NCI-H2227 (cell line): ENCODE results near the gene GRIK4.

ENCODE experiments used
- DNase-seq: peaks from one replicate; lab custom pipeline; 2025; ENCODE audit not compliant: unreplicated experiment; lab: John Stamatoyannopoulos, UW

Gene GRIK4

DNA sequence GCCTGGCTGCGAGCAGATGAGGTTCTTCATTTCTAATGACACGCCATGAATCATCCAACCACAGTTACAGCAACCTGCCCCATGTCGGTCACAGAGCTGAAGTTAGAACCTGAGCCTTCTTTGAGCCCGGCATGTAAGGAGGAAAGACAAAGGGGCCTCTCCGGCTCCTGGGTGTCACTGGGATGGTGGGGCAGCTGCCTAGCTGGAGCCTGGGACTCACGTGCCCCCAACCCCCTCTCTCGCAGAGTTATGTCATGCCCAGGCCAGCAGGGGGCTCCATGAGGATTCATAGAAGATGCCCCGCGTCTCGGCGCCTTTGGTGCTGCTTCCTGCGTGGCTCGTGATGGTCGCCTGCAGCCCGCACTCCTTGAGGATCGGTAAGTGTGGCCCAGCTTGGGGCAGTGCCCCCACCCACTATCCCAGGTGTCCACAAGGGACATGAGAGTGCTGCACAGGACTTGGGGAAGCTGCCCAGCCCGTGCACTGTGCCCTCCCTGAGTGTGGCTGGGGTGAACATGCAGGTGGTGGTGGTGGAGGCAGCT is 148.5 kb downstream of the GRIK4 start:
- DNase-seq = no peak

DNA sequence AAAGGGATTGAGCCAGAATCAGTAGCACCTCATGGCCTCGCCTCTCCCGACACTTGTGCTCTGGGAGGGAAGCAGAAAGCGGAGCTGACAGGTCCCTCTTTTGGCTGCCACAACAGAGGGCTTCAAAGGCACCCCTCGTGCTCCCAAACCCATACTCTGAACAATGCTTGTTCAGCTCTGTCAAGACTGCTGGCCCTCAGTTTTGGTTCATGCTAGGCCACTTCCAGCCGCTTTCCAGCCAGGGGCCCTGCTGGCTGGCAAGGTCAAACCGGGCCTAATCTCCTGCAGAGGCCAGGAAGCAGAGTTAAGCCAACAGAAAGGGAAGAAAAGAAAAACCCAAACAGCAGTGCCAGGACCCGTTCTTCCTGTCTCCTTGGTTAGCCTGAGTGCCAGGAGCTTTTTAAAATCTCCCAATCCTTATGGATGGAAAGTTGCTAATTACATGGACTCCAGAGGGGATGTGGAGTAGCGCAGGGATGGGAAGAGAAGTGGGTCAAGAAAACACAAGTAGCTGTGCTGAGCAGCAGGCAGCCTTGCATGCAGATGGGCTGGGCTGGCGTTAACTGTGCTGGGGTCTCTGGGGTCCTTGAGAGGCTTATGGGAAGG is 150.6 kb downstream of the GRIK4 start:
- no peak for DNase-seq

DNA sequence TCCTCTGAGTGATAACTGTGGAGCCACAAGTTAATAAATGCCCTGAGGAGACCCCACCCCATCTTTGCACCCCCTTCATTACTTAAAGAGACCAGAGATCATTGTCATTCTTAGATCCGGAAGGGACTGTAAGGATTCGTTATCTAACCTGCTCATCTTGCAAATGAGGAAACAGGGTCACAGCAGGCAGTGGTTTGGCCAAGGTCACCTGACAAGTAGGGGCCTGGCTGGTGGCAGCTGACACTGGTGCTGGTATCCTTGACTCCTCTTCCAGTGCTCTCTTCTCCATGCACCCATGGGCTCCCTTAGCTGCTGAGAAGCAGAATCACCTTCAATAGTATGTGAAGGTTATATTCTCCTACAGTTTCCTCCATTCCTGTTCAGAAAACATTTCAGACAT is 151.6 kb downstream of the GRIK4 start:
- no peak for DNase-seq

DNA sequence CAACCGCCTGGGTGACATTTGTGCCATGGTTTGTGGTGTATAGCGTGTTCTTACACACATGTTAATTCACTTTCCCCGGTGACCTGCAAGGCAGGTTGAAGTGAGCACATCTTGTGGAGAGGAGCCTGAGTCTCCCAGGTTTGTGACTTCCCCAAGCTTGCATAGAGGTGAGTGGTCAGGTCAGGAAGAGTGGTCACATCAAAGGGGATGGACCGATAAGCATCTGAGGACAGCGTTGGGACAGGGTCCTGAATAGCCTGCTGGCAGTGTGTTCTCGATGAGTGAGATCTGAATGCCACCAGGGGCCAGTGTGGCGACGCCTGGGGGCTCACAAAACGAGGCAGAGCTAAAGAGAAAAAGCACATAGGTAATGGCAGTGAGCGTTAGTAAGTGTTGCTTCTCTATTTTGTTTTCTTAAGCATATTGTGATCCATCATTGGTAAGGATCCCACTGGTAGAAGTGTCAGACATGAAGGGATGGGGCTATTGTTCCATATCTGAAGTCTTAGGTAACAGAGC is 154.6 kb downstream of the GRIK4 start:
- no peak for DNase-seq

DNA sequence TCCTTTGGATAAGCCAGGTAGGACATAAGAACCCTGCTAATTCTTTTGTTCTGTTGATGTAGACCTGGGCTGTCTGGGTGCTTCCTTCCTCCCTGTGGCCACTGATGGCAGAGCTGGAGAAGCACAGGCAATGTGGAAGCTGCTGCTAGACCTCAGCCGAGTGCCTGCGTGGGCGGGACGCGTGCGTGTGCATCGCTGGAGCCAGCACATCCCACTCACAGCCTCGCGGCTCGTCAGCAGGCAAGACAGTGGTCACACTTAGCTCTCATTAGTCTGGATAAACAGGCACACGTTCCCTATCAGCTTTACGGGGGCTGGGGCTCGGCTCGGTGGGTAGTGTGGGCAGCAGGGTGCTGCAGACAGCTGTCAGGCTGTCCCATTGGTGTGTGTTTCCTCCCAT is 155.7 kb downstream of the GRIK4 start:
- DNase-seq = peak; percentile 5

DNA sequence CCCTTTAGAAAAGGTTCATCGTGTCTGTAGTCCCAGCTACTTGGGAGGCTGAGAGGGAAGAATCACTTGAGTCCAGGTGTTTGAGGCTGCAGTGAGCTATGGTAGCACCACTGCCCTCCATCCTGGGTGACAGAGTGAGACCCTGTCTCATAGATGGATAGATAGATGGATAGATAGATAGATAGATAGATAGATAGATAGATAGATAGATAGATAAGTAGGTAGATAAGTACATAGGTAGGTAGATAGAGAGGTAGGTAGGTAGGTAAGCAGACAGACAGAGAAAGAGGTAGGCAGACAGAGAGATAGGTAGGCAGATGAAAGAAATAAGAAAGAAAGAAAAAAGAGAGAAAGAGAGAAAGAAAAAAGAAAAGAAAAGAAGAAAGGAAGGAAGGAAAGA is 156.4 kb downstream of the GRIK4 start:
- no peak for DNase-seq

DNA sequence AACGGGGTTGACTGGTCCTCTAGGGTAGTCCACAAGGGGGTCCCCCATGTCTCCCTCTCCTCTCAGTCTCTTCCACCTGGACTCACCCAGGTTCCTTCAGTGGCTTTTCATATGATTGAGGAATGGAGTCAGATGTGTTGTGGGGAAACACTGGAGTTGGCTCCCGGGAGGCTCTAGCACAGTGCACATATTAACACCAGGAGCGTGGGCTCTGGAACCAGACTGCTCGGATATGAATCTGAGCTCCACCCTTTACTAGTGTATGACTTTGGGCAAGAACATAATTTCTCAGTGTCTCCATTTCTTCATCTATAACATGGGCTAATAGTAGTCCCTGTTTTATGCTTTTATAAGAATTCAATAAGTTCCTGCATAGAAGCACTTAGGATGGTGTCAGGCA is 157.0 kb downstream of the GRIK4 start:
- no peak for DNase-seq

DNA sequence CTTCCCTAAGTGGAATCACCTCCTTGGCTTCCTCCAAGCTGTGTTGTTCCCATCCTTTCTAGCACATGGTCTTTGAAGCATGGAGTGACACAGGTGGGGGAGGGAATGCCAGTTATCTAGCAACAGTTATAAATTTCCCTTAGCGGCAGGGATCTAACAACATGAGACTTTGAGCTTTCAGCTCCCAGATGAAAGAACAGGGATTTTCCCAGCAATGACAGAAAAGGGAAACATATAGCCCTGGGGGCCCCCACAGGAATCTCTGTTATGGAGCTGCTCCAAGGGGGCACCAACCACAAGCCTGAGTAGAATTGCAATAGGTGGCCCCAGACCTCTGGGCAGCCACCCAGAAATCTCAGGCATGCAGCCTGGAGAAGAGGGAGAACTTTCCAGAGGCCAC is 163.0 kb downstream of the GRIK4 start:
- DNase-seq = no peak

DNA sequence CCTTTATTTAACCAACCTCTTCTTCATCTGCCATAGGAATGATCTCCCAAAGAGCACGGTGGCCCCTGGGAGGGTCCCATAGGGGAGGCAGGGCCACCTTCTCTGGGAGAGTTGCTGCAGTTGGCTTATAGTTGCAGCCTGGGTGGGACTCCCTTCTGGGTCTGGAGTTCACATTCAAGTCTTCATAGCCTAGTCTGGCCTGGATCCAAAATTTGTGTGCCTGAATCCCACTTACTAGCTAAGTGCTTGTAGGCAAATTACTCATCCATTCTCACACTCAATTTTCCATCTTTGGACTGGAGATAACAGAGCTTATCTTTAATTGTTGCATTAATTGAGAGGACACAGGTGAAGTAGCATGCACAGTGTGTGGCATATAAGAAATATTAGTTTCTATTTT is 163.6 kb downstream of the GRIK4 start:
- DNase-seq = no peak

DNA sequence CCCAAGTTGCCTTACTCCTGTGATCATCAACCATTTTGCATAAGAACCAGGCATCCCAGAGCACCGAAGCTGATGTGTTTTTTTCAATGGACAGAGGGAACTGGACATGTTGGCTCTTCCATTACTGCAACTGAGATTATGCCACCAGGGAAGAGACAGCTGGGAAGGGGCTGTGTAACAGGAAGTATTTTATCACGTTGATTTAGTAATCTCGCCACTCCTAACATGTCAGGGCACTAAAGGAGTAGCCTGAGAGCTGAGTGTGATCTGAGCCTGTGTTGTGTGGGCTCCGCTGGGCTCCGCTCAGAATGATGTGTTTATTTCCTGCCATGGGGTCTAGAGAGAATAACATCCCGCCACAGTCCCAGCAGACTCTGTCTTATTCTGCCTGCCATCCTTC is 165.4 kb downstream of the GRIK4 start:
- DNase-seq = no peak

DNA sequence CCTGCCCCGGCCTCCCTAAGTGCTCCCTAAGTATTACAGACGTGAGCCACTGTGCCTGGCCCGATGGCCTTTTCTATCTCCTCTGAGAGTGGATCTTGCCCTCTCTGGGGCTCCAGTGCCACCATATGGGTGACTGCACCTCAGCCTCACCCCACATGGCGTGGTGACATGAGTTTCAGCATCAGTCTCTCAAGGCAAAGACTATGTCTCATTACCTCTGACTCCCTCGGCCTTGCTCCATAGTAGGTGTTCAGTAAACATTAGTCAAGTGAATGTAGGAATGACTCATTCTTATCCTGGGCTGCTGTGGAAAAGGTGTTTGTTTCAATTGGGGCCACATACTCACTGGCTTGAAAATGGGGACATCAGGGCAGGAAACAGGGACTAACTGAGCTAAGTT is 168.8 kb downstream of the GRIK4 start:
- no peak for DNase-seq

DNA sequence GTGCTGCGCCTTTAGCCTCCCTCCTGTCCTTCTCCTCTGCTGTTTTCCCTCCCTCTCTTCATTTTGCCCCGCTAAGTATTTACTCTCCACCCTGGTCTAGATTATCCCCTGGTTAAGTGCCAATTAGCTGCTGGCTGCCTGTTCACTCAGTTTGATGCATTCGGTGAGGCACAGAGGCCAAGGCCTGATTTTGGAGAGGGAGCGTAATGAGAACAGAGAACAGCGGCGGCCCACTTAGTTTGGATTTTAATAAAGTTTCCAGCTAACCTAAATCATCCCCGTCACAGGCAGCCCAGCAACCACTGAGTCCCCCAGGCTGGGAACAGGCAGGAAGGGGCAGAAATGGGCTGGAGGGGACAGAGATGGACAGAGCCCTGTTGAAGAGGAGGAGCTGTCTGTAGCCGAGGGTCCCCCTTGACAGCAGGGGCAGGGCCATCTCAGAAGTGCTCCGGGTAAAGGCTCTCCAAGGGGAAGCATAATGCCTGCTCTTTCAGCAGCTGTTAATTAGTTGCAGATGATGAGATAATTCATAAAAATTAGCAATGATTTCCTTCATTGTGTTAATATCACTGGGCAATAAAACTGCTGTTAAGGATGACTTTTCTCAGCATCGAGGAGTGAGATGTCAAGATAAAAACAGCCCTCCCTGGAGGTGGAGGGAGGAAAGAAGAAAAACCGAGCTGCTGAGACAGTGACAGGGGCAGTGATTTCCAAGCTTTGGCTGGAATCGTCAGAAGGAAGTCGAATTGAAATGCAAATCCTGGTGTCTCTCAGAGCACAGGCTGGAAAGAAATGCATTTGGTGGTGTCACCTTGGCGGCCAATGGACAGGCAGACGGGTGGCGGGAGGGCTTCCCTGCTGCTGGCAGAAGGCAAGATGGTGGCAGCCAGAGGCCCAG is 170.1 kb downstream of the GRIK4 start:
- DNase-seq = no peak

DNA sequence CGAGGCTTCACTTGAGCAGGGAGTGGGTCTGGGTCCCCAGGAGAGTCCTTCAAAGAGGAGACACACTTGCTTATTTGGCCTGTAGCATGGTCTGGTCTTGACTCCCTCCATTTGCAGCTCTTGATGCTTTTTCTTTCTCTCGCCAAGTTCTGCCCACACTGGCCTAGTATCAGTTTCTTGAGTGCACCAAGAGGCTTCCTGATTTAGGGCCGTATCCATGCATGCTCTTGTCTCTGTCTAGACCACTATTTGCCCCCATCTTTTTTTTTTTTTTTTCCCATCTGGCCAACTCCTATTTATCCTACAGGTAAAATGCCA is 170.7 kb downstream of the GRIK4 start:
- DNase-seq = no peak

DNA sequence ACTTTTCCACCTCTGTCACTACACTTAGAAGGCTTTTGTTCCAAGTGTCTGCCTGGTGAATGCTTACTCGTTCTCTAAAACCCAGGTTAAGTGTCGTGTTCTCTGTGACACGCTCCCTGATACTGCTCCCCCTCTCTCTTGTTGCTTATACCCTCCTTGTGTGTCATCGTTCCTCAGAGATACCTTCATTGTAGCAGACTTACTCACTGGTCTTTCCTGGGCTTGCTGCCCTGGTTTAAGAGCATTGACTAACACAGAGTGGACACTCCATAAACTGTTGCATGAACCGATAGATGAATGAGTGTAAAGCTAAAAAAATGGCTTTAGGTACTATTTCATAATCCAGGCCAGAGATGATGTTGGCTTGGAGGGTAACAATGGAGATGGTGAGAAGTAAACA is 171.3 kb downstream of the GRIK4 start:
- DNase-seq = no peak

DNA sequence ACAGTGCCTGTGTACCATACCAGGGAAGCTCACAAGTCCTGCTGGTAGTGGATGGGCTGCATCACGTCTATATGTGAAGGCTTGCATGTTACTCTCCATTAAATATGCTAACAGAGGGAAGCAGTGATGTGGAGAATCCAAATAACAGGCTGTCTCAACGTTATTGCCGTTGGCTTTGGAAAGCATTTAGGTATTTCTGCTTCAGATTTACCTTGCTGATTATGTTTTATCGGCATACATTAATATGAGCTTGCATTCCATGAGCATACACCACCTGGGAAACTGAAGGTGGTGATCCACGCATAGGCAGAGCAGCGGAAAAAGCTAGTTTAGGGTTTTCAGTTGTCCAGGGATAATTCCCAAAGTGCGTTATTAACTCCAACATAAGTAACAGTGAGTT is 175.0 kb downstream of the GRIK4 start:
- DNase-seq = no peak

DNA sequence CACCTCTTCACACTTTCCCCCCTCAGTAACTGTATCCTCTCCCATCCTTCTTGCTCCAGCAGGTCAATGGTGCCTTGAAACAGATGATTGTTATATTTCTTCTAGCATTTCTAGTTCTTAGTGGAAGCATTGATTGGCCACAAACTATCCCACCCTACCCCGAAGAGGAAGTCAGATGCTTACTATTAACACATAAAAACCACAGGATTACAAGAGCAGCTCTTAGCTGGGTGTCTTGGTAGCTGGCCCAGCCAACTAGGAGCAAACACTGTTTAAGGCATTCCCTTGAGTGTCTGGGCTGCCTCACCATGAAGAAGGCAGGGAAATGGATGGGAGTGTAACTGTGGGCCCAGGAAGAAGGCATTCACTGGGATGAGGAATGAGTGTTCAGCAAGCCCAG is 176.6 kb downstream of the GRIK4 start:
- no peak for DNase-seq

DNA sequence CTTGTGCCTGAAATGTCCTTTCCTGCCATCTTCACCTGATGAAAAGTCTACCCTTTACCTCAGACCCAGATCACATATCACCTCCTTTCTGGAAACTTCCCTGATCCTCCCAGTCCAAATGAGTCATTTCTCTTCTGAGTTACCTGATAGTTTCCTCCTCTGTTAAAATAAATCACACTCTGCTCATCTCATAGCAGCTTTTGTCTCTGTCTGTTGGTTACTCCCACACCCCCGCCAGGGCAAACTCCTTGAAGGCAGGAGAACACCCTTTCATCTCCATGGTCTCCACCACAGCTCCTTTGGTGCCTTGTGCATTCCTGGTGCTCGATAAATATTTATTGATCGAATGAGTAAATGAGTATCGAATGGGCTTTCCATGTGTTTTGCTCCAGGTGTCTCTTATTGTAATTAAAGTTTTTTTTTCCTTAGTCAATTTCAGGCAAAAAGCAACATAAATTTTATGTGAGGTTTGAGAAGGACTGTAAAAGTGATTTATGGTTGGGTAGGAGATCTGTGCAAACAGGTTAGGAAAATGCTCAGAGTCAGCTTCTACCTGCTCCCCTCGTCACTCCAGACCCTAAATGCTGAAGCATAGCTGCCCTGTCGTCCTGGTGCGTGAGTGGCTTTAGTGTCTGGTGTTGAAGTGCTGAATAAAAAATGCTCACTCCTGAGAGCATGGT is 178.2 kb downstream of the GRIK4 start:
- DNase-seq = no peak

DNA sequence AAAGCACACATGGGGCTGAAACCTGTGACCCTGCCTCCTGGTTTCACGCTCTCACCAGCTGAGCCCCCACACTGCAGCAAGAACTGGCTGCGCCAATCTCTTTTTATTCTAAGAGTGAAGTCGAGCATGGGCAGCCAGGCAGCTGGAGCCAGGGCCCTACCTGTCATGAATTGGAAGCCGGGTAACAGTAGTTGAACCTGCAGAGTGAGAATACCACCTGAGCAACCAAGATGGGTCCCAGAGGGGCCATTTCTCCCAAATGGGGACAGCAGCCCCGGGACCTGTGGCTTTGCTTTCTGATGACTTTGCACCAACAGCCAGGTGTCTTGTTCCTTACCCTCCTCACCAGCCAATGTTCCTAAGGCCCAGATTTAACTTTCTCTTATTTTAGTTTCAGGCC is 178.9 kb downstream of the GRIK4 start:
- DNase-seq = no peak

DNA sequence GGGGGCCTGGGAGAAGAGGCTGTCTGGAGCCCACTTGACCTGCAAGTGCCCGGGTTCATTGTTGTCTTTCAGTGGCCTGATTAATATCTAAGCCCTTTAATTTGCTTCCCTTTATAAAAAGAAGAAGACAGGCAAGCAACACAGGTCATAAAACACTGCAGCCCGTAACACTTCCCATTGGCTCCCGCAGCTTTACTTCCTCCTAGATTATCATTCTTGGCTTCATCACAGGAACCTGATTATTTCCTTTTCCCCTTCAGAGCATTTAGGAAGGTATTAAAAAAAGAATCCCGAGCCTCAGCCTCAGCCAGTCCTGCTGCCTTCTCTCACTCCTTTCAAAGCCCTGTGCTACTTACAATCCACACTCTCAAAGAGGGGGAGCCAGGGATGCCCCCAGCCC is 183.2 kb downstream of the GRIK4 start:
- no peak for DNase-seq

DNA sequence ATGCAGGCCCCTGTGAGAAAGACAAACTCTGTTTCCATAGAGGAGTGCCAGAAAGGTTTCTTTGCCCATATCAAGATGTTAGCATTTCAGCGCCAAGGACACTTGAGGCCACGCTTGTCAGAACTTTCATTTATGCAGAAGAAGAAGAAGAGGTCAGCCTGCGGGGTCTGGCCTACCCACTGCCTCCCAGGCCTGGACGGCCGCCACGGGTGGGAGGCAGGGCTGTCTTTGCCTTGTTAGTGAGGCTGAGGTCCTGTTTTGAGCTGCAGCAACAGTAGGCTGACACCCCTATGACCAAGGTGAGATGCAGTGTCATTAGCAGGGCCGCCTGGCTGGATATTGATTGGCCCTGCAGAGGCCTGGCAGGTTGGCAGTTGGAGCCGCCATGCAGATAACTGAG is 183.9 kb downstream of the GRIK4 start:
- DNase-seq = no peak

DNA sequence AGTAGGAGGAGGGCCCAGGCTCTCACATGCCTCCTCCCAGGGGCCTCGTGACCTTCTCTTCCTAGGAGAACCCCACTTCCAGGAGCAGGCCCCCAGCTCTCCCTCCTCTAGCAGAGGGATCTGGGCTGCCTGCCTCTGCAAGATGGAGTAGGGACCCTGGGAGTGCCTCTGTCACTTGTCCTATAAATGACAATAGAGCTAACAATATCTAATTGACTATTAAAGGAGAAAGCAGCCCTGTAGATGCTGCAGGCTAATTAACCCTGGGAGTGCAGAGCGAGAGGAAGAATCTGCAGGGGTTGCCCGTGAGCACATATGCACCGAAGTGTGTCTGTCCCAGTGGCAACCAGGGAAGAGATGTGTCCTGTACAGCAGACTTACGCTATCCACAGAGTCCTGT is 184.4 kb downstream of the GRIK4 start:
- DNase-seq = no peak
